Endothelial cell of umbilical vein (primary cell): ENCODE results near the gene TDRKH. TPM values are rescaled to one million over a fixed set of nuclear protein-coding genes. Genes with fewer than 3 reads are reported as not detected.
A peak's percentile ranks its signal among the peaks of the same experiment; 100 is the strongest.

Experiments
- BruUV-seq: library from RNA; stranded (reverse); fragments of 400-500 nt; replicated peaks from 2 replicates; lab custom pipeline; 2021; lab: Mats Ljungman, UMichigan
- CTCF ChIA-PET: fragments of 300-600, 350-600 bp; sonication (Branson Sonifier 250); formaldehyde crosslinking; loops from one replicate; lab custom pipeline; 2021; ENCODE audit warnings: antibody characterized with exemption, inconsistent platforms; lab: Charles Lee
- POLR2A ChIA-PET: fragments of 300-600, 350-600 bp; sonication (Branson Sonifier 250); formaldehyde crosslinking; loops from one replicate; lab custom pipeline; 2021; ENCODE audit warnings: antibody characterized with exemption, inconsistent platforms; lab: Charles Lee
- DNase-seq: peaks from one replicate; pipeline ENCODE4 v3.0.0-alpha.2; 2011; ENCODE audit warnings: low read depth, low spot score
- FAIRE-seq: peaks from 2 replicates; lab custom pipeline; 2011; peaks lifted over from hg19 to GRCh38; lab: Jason Lieb, UNC
- H2AFZ ChIP-seq: 2 replicates; pipeline ENCODE4 v1.6.0; 2012; ENCODE audit warnings: low read depth, low read length, control low read depth, inconsistent platforms
- H3K27ac ChIP-seq: 2 replicates; pipeline ENCODE4 v1.5.1; 2011; ENCODE audit warnings: low read depth, mild to moderate bottlenecking, control low read depth, low read length, moderate library complexity; ENCODE audit not compliant: insufficient read depth
- H3K27me3 ChIP-seq, 2 experiments: 2 replicates each; pipeline versions ENCODE4 v1.6.0 to v1.6.1; 2011; ENCODE audit warnings: low read length in 2 of 2, mixed read lengths in 1 of 2; ENCODE audit not compliant: control insufficient read depth in 2 of 2, insufficient read depth in 2 of 2
- H3K36me3 ChIP-seq, 2 experiments: 2 replicates in 1 of 2; 3 replicates in 1 of 2; pipeline ENCODE4 v1.5.1; 2011; ENCODE audit warnings: low read length in 2 of 2, mild to moderate bottlenecking in 1 of 2, moderate library complexity in 1 of 2; ENCODE audit not compliant: control insufficient read depth in 2 of 2, insufficient read depth in 2 of 2; ENCODE audit errors: extremely low read depth in 1 of 2
- H3K4me1 ChIP-seq: 3 replicates; pipeline ENCODE4 v1.5.1; 2011; ENCODE audit warnings: mild to moderate bottlenecking, low read length; ENCODE audit not compliant: control insufficient read depth, insufficient read depth; ENCODE audit errors: extremely low read depth
- H3K4me2 ChIP-seq: 2 replicates; pipeline ENCODE4 v1.6.1; 2011; ENCODE audit warnings: low read length, control low read depth, mixed read lengths; ENCODE audit not compliant: insufficient read depth
- H3K4me3 ChIP-seq, 3 experiments: fragments of 200-600 bp in 1 of 3; sonication (generic), shearing (Covaris generic) in 1 of 3; replicated peaks in 1 of 3; 2 replicates each; pipeline ENCODE4 v1.5.1; 2011 to 2016; ENCODE audit warnings: control low read depth in 3 of 3, low read length in 3 of 3, mild to moderate bottlenecking in 2 of 3, inconsistent platforms in 1 of 3, low read depth in 1 of 3, moderate library complexity in 1 of 3; ENCODE audit not compliant: insufficient read depth in 1 of 3
- H3K79me2 ChIP-seq: 2 replicates; pipeline ENCODE4 v1.6.0; 2012; ENCODE audit warnings: low read length, inconsistent platforms; ENCODE audit not compliant: control insufficient read depth, insufficient read depth
- H3K9ac ChIP-seq: replicated peaks from 2 replicates; pipeline ENCODE3; 2011; ENCODE audit warnings: low read length, control low read depth; ENCODE audit not compliant: insufficient read depth; ENCODE audit errors: extremely low read depth
- H3K9me1 ChIP-seq: replicated peaks from 3 replicates; pipeline ENCODE4 v1.6.0; 2011; ENCODE audit warnings: mild to moderate bottlenecking, low read length; ENCODE audit not compliant: control insufficient read depth, insufficient read depth; ENCODE audit errors: extremely low read depth
- H3K9me3 ChIP-seq: replicated peaks from 2 replicates; pipeline ENCODE4 v1.5.1; 2012; ENCODE audit warnings: low read length, inconsistent platforms; ENCODE audit not compliant: control insufficient read depth, insufficient read depth
- H4K20me1 ChIP-seq: replicated peaks from 2 replicates; pipeline ENCODE3; 2011; ENCODE audit warnings: mild to moderate bottlenecking, low read length; ENCODE audit not compliant: control insufficient read depth, insufficient read depth; ENCODE audit errors: extremely low read depth
- FOS ChIP-seq: IDR thresholded peaks from 2 replicates; pipeline ENCODE4 v1.6.1; 2011; ENCODE audit warnings: mild to moderate bottlenecking, low read length, moderate library complexity, borderline replicate concordance; ENCODE audit not compliant: insufficient read depth
- GATA2 ChIP-seq: IDR thresholded peaks from 2 replicates; pipeline ENCODE4 v1.7.0; 2011; ENCODE audit warnings: low read depth, mild to moderate bottlenecking, moderate library complexity, mixed read lengths, low read length; ENCODE audit not compliant: insufficient read length, insufficient read depth
- JUN ChIP-seq: IDR thresholded peaks from 2 replicates; pipeline ENCODE4 v1.6.1; 2011; ENCODE audit warnings: borderline replicate concordance, low read depth; ENCODE audit not compliant: insufficient read length, insufficient read depth
- MAX ChIP-seq: IDR thresholded peaks from 2 replicates; pipeline ENCODE4 v1.6.1; 2011; ENCODE audit not compliant: insufficient read depth, insufficient read length
- MYC ChIP-seq: IDR thresholded peaks from one replicate; pipeline ENCODE4 v1.6.1; 2011; ENCODE audit warnings: mild to moderate bottlenecking, low read depth, low read length
- dilution Hi-C: fragments of 300-500 bp; cut with MboI; formaldehyde crosslinking; loops from one replicate; pipeline ENCODE4 v1.15.0; 2019; ENCODE audit warnings: low sequenced_read_pairs; ENCODE audit not compliant: extremely low pct_ligation_motif_present
- intact Hi-C: fragments of 100-400 bp; cut with micrococcal nuclease; formaldehyde crosslinking; loops from one replicate; pipeline ENCODE4 v1.10.0; 2022
- polyA plus RNA-seq, 4 experiments: library from polyadenylated mRNA; depleted of rRNA in 3 of 4; stranded (reverse) in 3 of 4; unstranded in 1 of 4; fragments of >200 nt; gene quantifications; 2 replicates each; pipeline versions ENCODE4 v1.2.1 to v1.2.3, GENCODE V29; 2011 to 2012; ENCODE audit warnings: missing spikeins in 1 of 4
- total RNA-seq: library from RNA; stranded (reverse); gene quantifications from 2 replicates; pipeline ENCODE4 v1.2.3, GENCODE V29; 2021

Gene TDRKH
- total and polyA plus RNA-seq, 2 donors (not counting 3 experiments of a cell fraction or from before 2014, with no cell fraction given): 3.9 to 9.6 TPM

- peak; percentile 69 for TF ChIP-seq JUN
- peak; percentile 75 for TF ChIP-seq FOS
- no peak for TF ChIP-seq MYC
- intact Hi-C loops (no loop called here), dilution Hi-C loops (no loop called here)
- DNase-seq (peak; percentile 42), FAIRE-seq (peak; percentile 87)
- no peak overlapping the region for H2AFZ ChIP-seq
- ChIA-PET CTCF (interaction anchor here (1.0 to 1.4 kb wide), 6 partner anchors 17 to 234 kb away, joined by 3 to 6 read pairs (median 3); no protein-coding TSS in a partner anchor), POLR2A (no interaction called here)
- peaks cover 0 to 16% of the 10 kb centered on the region in 2 experiments for H3K36me3 ChIP-seq
- H3K27me3 ChIP-seq: no peaks in the 10 kb centered on the region
- no peak overlapping the region for H3K4me2 ChIP-seq
- H3K9ac ChIP-seq: no peak overlapping the region
- no peak overlapping the region for H3K4me3 ChIP-seq
- H3K9me3 ChIP-seq: no peaks in the 10 kb centered on the region
- no peaks in the 10 kb centered on the region for H3K9me1 ChIP-seq
- H3K79me2 ChIP-seq: no peaks in the 10 kb centered on the region
- BruUV-seq: no TSS peak
- peak overlapping the region; percentile 19 for H3K27ac ChIP-seq
- H4K20me1 ChIP-seq: no peaks in the 10 kb centered on the region
- peaks cover 10% of the 10 kb centered on the region for H3K4me1 ChIP-seq
These were observed 34.0 kb downstream of the TDRKH start for GRCh38 chr1:151756291-151756690.

- TF ChIP-seq MAX (no peak), FOS (no peak), MYC (no peak), GATA2 (no peak)
- intact Hi-C loops (no loop called here), dilution Hi-C loops (no loop called here)
- no peaks in the 10 kb centered on the region for H3K79me2 ChIP-seq
- H3K27ac ChIP-seq: no peak overlapping the region
- peaks cover 19 to 42% of the 10 kb centered on the region in 2 experiments for H3K27me3 ChIP-seq
- no peak overlapping the region for H3K4me3 ChIP-seq
- H3K9me3 ChIP-seq: no peaks in the 10 kb centered on the region
- H3K9ac ChIP-seq: no peak overlapping the region
- ChIA-PET POLR2A (no interaction called here), CTCF (no interaction called here)
- no peak for DNase-seq
- no peak for FAIRE-seq
- H2AFZ ChIP-seq: no peak overlapping the region
- no TSS peak for BruUV-seq
- H3K36me3 ChIP-seq: no peaks in the 10 kb centered on the region
- H4K20me1 ChIP-seq: no peaks in the 10 kb centered on the region
- no peak overlapping the region for H3K4me2 ChIP-seq
- H3K4me1 ChIP-seq: no peaks in the 10 kb centered on the region
- no peaks in the 10 kb centered on the region for H3K9me1 ChIP-seq
These were observed 48.8 kb downstream of the TDRKH start for GRCh38 chr1:151741516-151741915.
